H1 (cell line): ENCODE results near the gene EEPD1. TPM values are rescaled to one million over a fixed set of nuclear protein-coding genes. Genes with fewer than 3 reads are reported as not detected.
A peak's percentile ranks its signal among the peaks of the same experiment; 100 is the strongest.

ENCODE experiments used
- CTCF ChIA-PET: fragments of 300-600 bp; sonication (Branson Sonifier 250); formaldehyde crosslinking; loops from one replicate; lab custom pipeline; 2021; ENCODE audit not compliant: partially characterized antibody; lab: Charles Lee
- POLR2A ChIA-PET: fragments of 300-600 bp; sonication (Branson Sonifier 250); formaldehyde crosslinking; loops from one replicate; lab custom pipeline; 2021; ENCODE audit warnings: inconsistent platforms; ENCODE audit not compliant: partially characterized antibody; lab: Charles Lee
- DNase-seq, 2 experiments: peaks; one replicate each; pipeline versions ENCODE4 v3.0.0 to v3.0.0-alpha.2; 2010 to 2022; ENCODE audit warnings: low spot score in 2 of 2, low read depth in 1 of 2, mixed read lengths in 1 of 2
- FAIRE-seq: peaks from 2 replicates; lab custom pipeline; 2011; peaks lifted over from hg19 to GRCh38; lab: Jason Lieb, UNC
- H2AFZ ChIP-seq: 2 replicates; pipeline ENCODE4 v1.8.1; 2012; ENCODE audit warnings: low read length, inconsistent platforms
- H2AK5ac ChIP-seq: 2 replicates; pipeline ENCODE4 v1.6.1; 2013; ENCODE audit warnings: low read depth, low read length
- H2BK120ac ChIP-seq: replicated peaks from 2 replicates; pipeline ENCODE3; 2013; ENCODE audit warnings: low read depth, low read length, inconsistent platforms
- H2BK12ac ChIP-seq: 2 replicates; pipeline ENCODE4 v1.6.1; 2013; ENCODE audit warnings: low read depth, low read length
- H2BK15ac ChIP-seq: 2 replicates; pipeline ENCODE4 v1.6.1; 2013; ENCODE audit warnings: low read length
- H2BK20ac ChIP-seq: 2 replicates; pipeline ENCODE4 v1.6.1; 2013; ENCODE audit warnings: low read length
- H2BK5ac ChIP-seq: 2 replicates; pipeline ENCODE4 v1.6.1; 2013; ENCODE audit warnings: low read depth, low read length
- H3K14ac ChIP-seq: 2 replicates; pipeline ENCODE4 v1.6.1; 2013; ENCODE audit warnings: inconsistent platforms; ENCODE audit not compliant: insufficient read length
- H3K18ac ChIP-seq: 2 replicates; pipeline ENCODE4 v1.6.1; 2013; ENCODE audit warnings: low read length; ENCODE audit errors: extremely low read depth
- H3K23ac ChIP-seq: 2 replicates; pipeline ENCODE4 v1.6.1; 2013; ENCODE audit warnings: inconsistent platforms; ENCODE audit not compliant: insufficient read length
- H3K23me2 ChIP-seq: 2 replicates; pipeline ENCODE4 v1.6.1; 2013; ENCODE audit warnings: low read depth, low read length
- H3K27ac ChIP-seq: 2 replicates; pipeline ENCODE4 v1.6.1; 2011; ENCODE audit warnings: low read depth, low read length, inconsistent platforms
- H3K27me3 ChIP-seq, 4 experiments: replicated peaks in 1 of 4; 1 replicate in 1 of 4; 2 replicates in 3 of 4; pipeline versions ENCODE4 v1.6.1 to v1.8.1; 2011 to 2013; ENCODE audit warnings: low read length in 3 of 4, mild to moderate bottlenecking in 3 of 4, inconsistent platforms in 2 of 4, mixed read lengths in 2 of 4, moderate library complexity in 1 of 4; ENCODE audit not compliant: control insufficient read depth in 3 of 4, insufficient read depth in 3 of 4; ENCODE audit errors: extremely low read depth in 1 of 4
- H3K36me3 ChIP-seq, 4 experiments: 2 replicates each; pipeline versions ENCODE4 v1.6.1 to v1.8.1; 2011 to 2013; ENCODE audit warnings: mild to moderate bottlenecking in 4 of 4, low read length in 3 of 4, moderate library complexity in 2 of 4, control low read depth in 1 of 4, inconsistent platforms in 1 of 4; ENCODE audit not compliant: insufficient read depth in 4 of 4, control insufficient read depth in 2 of 4
- H3K4ac ChIP-seq: replicated peaks from 2 replicates; pipeline ENCODE3; 2013; ENCODE audit warnings: low read length, low read depth, mixed read lengths, inconsistent platforms; ENCODE audit not compliant: insufficient read length
- H3K4me1 ChIP-seq, 4 experiments: replicated peaks in 1 of 4; 1 replicate in 1 of 4; 2 replicates in 3 of 4; pipeline versions ENCODE4 v1.6.1 to v1.8.1; 2011 to 2013; ENCODE audit warnings: low read length in 3 of 4, inconsistent platforms in 2 of 4, mixed read lengths in 1 of 4; ENCODE audit not compliant: insufficient read depth in 4 of 4, control insufficient read depth in 3 of 4
- H3K4me2 ChIP-seq, 2 experiments: 2 replicates each; pipeline versions ENCODE4 v1.6.1 to v1.8.1; 2011 to 2013; ENCODE audit warnings: low read depth in 2 of 2, low read length in 2 of 2, control low read depth in 1 of 2, inconsistent platforms in 1 of 2, mild to moderate bottlenecking in 1 of 2; ENCODE audit not compliant: insufficient read depth in 1 of 2
- H3K4me3 ChIP-seq, 4 experiments: fragments of 200-600, 300-600 bp in 1 of 4; sonication (generic), shearing (Covaris generic), sonication (Bioruptor Twin) in 1 of 4; 2 replicates each; pipeline versions ENCODE4 v1.5.1 to v1.8.1; 2011 to 2016; ENCODE audit warnings: low read length in 4 of 4, low read depth in 3 of 4, control low read depth in 2 of 4, inconsistent platforms in 2 of 4, mild to moderate bottlenecking in 2 of 4, mixed read lengths in 1 of 4, moderate library complexity in 1 of 4; ENCODE audit not compliant: insufficient read depth in 2 of 4; ENCODE audit errors: extremely low read depth in 1 of 4
- H3K56ac ChIP-seq: replicated peaks from 2 replicates; pipeline ENCODE3; 2013; ENCODE audit warnings: low read depth, mild to moderate bottlenecking, mixed read lengths, low read length, inconsistent platforms; ENCODE audit not compliant: insufficient read length
- H3K79me1 ChIP-seq: 2 replicates; pipeline ENCODE4 v1.6.1; 2013; ENCODE audit warnings: low read depth, low read length, control low read depth
- H3K79me2 ChIP-seq, 2 experiments: 2 replicates each; pipeline versions ENCODE4 v1.6.1 to v1.8.1; 2012 to 2013; ENCODE audit warnings: low read length in 2 of 2, mild to moderate bottlenecking in 2 of 2, inconsistent platforms in 1 of 2; ENCODE audit not compliant: insufficient read depth in 2 of 2, control insufficient read depth in 1 of 2
- H3K9ac ChIP-seq, 4 experiments: replicated peaks in 1 of 4; 1 replicate in 1 of 4; 2 replicates in 3 of 4; pipeline versions ENCODE4 v1.6.1 to v1.8.1; 2011 to 2013; ENCODE audit warnings: low read depth in 3 of 4, low read length in 3 of 4, control low read depth in 2 of 4, mild to moderate bottlenecking in 2 of 4, moderate library complexity in 2 of 4, inconsistent platforms in 1 of 4; ENCODE audit errors: extremely low read depth in 1 of 4
- H3K9me3 ChIP-seq, 2 experiments: 2 replicates each; pipeline versions ENCODE4 v1.6.1 to v1.8.1; 2012 to 2013; ENCODE audit warnings: mild to moderate bottlenecking in 2 of 2, moderate library complexity in 2 of 2, control low read depth in 1 of 2, inconsistent platforms in 1 of 2, low read depth in 1 of 2, low read length in 1 of 2, mixed read lengths in 1 of 2; ENCODE audit not compliant: insufficient read depth in 2 of 2
- H4K20me1 ChIP-seq, 2 experiments: replicated peaks in 1 of 2; 2 replicates each; pipeline versions ENCODE3 to v1.8.1; 2011 to 2013; ENCODE audit warnings: inconsistent platforms in 2 of 2, low read length in 2 of 2, mild to moderate bottlenecking in 1 of 2; ENCODE audit not compliant: insufficient read depth in 2 of 2, control insufficient read depth in 1 of 2
- H4K5ac ChIP-seq: 2 replicates; pipeline ENCODE4 v1.6.1; 2013; ENCODE audit warnings: low read length, low read depth, mixed read lengths, inconsistent platforms; ENCODE audit not compliant: insufficient read length
- H4K8ac ChIP-seq: 2 replicates; pipeline ENCODE4 v1.8.0; 2013; ENCODE audit warnings: mild to moderate bottlenecking, moderate library complexity, low read length, inconsistent platforms; ENCODE audit not compliant: insufficient read depth; ENCODE audit errors: extremely low read depth
- H4K91ac ChIP-seq: replicated peaks from 2 replicates; pipeline ENCODE3; 2013; ENCODE audit warnings: low read length, mixed read lengths, inconsistent platforms; ENCODE audit not compliant: insufficient read length
- BCL11A ChIP-seq, 2 experiments: IDR thresholded peaks; one replicate each; pipeline ENCODE4 v1.6.1; 2011; ENCODE audit warnings: low read depth in 2 of 2, low read length in 2 of 2, mild to moderate bottlenecking in 2 of 2
- RAD21 ChIP-seq, 2 experiments: IDR thresholded peaks in 1 of 2; conservative IDR thresholded peaks in 1 of 2; 2 replicates each; pipeline ENCODE4 v1.6.1; 2011; ENCODE audit warnings: low read depth in 2 of 2, low read length in 2 of 2, improper control_type of control experiment in 1 of 2, inconsistent platforms in 1 of 2, mild to moderate bottlenecking in 1 of 2, moderate library complexity in 1 of 2
- SP1 ChIP-seq: IDR thresholded peaks from 2 replicates; pipeline ENCODE4 v1.6.1; 2011; ENCODE audit warnings: low read depth, low read length
- SP2 ChIP-seq: IDR thresholded peaks from 2 replicates; pipeline ENCODE4 v1.6.1; 2012; ENCODE audit warnings: mild to moderate bottlenecking, low read length, inconsistent platforms
- SUZ12 ChIP-seq: fragments of 200-600 bp; sonication (generic); IDR thresholded peaks from 2 replicates; pipeline ENCODE4 v1.6.1; 2012; ENCODE audit warnings: mild to moderate bottlenecking, inconsistent platforms, low read length, moderate library complexity, mixed read lengths
- TCF12 ChIP-seq: IDR thresholded peaks from 2 replicates; pipeline ENCODE4 v1.6.1; 2011; ENCODE audit warnings: low read depth, mild to moderate bottlenecking, low read length
- YY1 ChIP-seq: IDR thresholded peaks from 2 replicates; pipeline ENCODE4 v1.6.1; 2011; ENCODE audit warnings: low read depth, mild to moderate bottlenecking, low read length
- WGBS, 2 experiments: shearing (Covaris generic) in 1 of 2; methylation state at CpG; one replicate each; pipeline versions ENCODE4 v1.1.6 to v1.1.7; 2013 to 2015; ENCODE audit warnings: low lambda C conversion rate in 2 of 2, mixed read lengths in 2 of 2, inconsistent platforms in 1 of 2, low coverage in 1 of 2, missing lambda C conversion rate in 1 of 2; ENCODE audit not compliant: insufficient replicate concordance in 2 of 2, insufficient coverage in 1 of 2, insufficient read length in 1 of 2; ENCODE audit errors: extremely low coverage in 1 of 2, missing lambda C conversion rate in 1 of 2; 5-methylcytosine and 5-hydroxymethylcytosine counted together
- polyA plus RNA-seq, 7 experiments: library from polyadenylated mRNA; depleted of rRNA in 3 of 7; stranded (reverse) in 5 of 7; unstranded in 2 of 7; fragments of >200 nt in 5 of 7; fragments of 200-250 nt in 2 of 7; gene quantifications; 1 replicate in 5 of 7; 2 replicates in 1 of 7; 4 replicates in 1 of 7; pipeline versions ENCODE4 v1.2.1 to v1.2.3, GENCODE V29; 2011 to 2013; ENCODE audit warnings: missing spikeins in 2 of 7, mixed read lengths in 2 of 7
- total RNA-seq: library from RNA; stranded (reverse); fragmentation: NEBNext Ultra II Directional; extraction: Animal tissue kit (Norgen Biotek cat#: 25700); gene quantifications from 2 replicates; pipeline ENCODE4 v1.2.1, GENCODE V29; 2021
- TF ChIP-seq, protein P1 (sequence below), 3 experiments: IDR thresholded peaks; 1 replicate in 2 of 3; 2 replicates in 1 of 3; pipeline versions ENCODE4 v1.5.1 to v1.6.1; 2011; ENCODE audit warnings: low read length in 3 of 3, mild to moderate bottlenecking in 3 of 3, inconsistent platforms in 2 of 3, low read depth in 1 of 3, moderate library complexity in 1 of 3; ENCODE audit not compliant: insufficient read depth in 1 of 3; ENCODE audit errors: control extremely low read depth in 1 of 3

EEPD1 gene
- total and polyA plus RNA-seq, 2 of the 8 experiments (the other 6 are each of a cell fraction or from before 2014, with no cell fraction given), result 3.1 to 7.8 TPM

DNA sequence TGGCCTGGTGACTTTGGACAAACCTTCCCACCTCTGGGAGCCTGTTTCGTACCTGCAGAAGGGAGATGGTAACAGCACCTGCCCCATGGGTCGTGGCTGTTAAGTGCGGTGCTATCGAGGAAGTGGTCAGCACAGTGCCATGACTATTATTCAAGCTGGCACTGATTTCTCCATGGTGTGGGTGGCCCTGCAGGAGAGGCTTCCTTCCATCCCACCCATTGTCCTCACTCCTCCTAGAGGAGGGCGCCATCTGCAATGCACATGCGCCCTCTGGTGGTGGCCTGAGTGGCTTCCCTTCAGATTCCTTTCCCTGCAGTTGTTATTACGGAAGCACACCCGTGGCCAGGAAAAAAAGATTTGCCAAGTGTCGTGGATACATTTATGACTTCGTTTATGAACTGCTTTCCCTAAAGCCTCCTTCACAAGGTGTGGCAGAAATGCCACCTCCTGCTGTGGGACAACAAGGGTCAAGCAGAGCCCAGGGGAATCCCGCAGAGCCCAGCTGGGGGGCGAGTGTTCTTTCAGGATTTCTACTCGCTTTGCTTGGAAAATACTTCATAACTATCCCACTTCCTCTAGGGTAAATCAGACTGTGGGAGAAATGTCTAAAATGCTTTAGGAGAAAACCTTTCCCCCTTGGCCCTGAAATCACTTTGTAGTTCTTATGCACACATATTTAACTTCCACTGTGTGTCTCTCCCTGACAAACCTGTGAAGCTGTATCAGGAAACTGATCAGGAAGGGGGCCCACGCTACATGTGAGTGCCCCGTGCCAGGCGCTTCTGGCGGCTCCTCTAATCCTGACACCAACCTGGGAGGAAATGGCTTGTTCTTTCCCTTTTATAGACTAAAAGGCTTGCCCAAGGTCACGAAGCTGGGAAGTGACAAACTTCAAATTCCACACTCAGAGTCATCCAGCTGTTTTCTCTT is 138.6 kb downstream of the EEPD1 start:
- Histone ChIP-seq H3K27me3 (no peaks in the 10 kb centered on the region), H3K9ac (no peak overlapping the region), H3K23ac (no peak overlapping the region), H4K91ac (peak overlapping the region; percentile 78), H2AFZ (no peak overlapping the region), H2BK20ac (peak overlapping the region; percentile 98; the same call in 1 of the 2 replicates), H3K27ac (no peak overlapping the region), H4K8ac (no peak overlapping the region), H3K9me3 (no peaks in the 10 kb centered on the region), H3K79me2 (no peaks in the 10 kb centered on the region), H2AK5ac (no peak overlapping the region), H3K14ac (no peak overlapping the region), H4K5ac (no peak overlapping the region), H2BK5ac (0 out of 2 replicates have a peak overlapping the region, but pooled peaks have one; percentile 69), H3K18ac (peak overlapping the region; percentile 85), H3K4me3 (no peak overlapping the region), H3K56ac (no peak overlapping the region), H3K23me2 (no peaks in the 10 kb centered on the region), H3K4ac (no peak overlapping the region), H3K4me1 (peaks cover 4 to 10% (median 6%) of the 10 kb centered on the region in 4 experiments; a peak in 5 of 7 replicates), H2BK15ac (peak overlapping the region; percentile 99), H4K20me1 (no peaks in the 10 kb centered on the region), H3K36me3 (no peaks in the 10 kb centered on the region; a peak in 1 of 8 replicates), H2BK120ac (no peak overlapping the region), H3K4me2 (0 out of 4 replicates have a peak overlapping the region, but pooled peaks of 1 of the 2 experiments have one; percentile 4), H2BK12ac (peak overlapping the region; percentile 98; the same call in 1 of the 2 replicates), H3K79me1 (no peaks in the 10 kb centered on the region)
- peak; percentile 80 for FAIRE-seq
- DNase-seq, result peak in 1 of 2 experiments; percentile 89
- 55% methylated on average over 18 of the region's 18 CpGs; no CpG with 5 or more reads in 1 of the 2 experiments for WGBS, 2 experiments
- CTCF ChIA-PET, result interaction anchor here (0.5 to 5.1 kb wide), 47 partner anchors 8 to 921 kb away, joined by 3 to 59 read pairs (median 4); no protein-coding TSS in a partner anchor
- POLR2A ChIA-PET, result no interaction called here
- TF ChIP-seq YY1 (peak; percentile 81; the same call in 1 of the 2 replicates), SUZ12 (no peak), RAD21 (IDR thresholded peaks at IDR 0.05 in 1 of 2, conservative IDR thresholded peaks at IDR 0.05 in 1 of 2; ENCODE audit: low read depth in 2 of 2, low read length in 2 of 2) (peak; percentile 98 to 100), SP2 (no peak), SP1 (no peak), TCF12 (0 out of 2 replicates have a peak, but pooled peaks have one; percentile 54), BCL11A (IDR thresholded peaks at IDR 0.05; ENCODE audit: low read depth in 2 of 2, low read length in 2 of 2) (no peak)
- TF ChIP-seq, protein P1, sequence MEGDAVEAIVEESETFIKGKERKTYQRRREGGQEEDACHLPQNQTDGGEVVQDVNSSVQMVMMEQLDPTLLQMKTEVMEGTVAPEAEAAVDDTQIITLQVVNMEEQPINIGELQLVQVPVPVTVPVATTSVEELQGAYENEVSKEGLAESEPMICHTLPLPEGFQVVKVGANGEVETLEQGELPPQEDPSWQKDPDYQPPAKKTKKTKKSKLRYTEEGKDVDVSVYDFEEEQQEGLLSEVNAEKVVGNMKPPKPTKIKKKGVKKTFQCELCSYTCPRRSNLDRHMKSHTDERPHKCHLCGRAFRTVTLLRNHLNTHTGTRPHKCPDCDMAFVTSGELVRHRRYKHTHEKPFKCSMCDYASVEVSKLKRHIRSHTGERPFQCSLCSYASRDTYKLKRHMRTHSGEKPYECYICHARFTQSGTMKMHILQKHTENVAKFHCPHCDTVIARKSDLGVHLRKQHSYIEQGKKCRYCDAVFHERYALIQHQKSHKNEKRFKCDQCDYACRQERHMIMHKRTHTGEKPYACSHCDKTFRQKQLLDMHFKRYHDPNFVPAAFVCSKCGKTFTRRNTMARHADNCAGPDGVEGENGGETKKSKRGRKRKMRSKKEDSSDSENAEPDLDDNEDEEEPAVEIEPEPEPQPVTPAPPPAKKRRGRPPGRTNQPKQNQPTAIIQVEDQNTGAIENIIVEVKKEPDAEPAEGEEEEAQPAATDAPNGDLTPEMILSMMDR (IDR thresholded peaks at IDR 0.05; ENCODE audit: control extremely low read depth in 1 of 3, insufficient read depth in 1 of 3, low read depth in 1 of 3, low read length in 3 of 3), result peak; percentile 88 to 96 (median 95)
